ENCODE data around the gene PPIL1. TPM values are rescaled to one million over a fixed set of nuclear protein-coding genes. Genes with fewer than 3 reads are reported as not detected.

PPIL1 gene
- total RNA-seq, 1 donor from 2014 or later = 36.6 TPM

DNA sequence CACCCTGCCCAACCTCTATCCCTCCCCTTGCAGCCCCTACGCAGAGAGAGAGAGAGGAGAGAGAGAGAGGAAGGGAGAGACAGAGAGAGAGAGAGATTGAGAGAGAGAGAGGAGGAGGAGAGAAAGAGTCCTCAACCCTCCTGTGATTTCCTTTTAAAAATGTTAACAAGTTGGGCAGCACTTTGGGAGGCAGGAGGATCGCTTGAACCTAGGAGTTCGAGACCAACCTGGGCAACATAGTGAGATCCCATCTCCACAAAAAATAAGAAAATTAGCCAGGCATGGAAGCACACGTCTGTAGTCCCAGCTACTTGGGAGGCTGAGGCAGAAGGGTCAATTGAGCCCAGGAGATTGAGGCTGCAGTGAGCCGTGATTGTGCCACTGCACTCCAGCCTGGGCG, 65.4 kb downstream of the PPIL1 start:
- H3K36me3 Mint-ChIP-seq (ENCODE audit: low read depth, unreplicated experiment) = no peaks in the 10 kb centered on the region
- H3K9me3 Mint-ChIP-seq (ENCODE audit: unreplicated experiment) = no peaks in the 10 kb centered on the region
- Histone ChIP-seq H3K27ac (ENCODE audit: low read depth, low read length) (no peak overlapping the region), H3K9ac (ENCODE audit: low read length) (no peak overlapping the region), H3K4me1 (ENCODE audit: insufficient read depth, low read length) (no peaks in the 10 kb centered on the region), H3K9me3 (ENCODE audit: insufficient read depth, low read depth, low read length) (no peaks in the 10 kb centered on the region), H3K4me2 (ENCODE audit: low read length) (no peak overlapping the region), H4K20me1 (ENCODE audit: insufficient read depth, low read length) (no peaks in the 10 kb centered on the region), H3K27me3 (ENCODE audit: insufficient read depth, low read length) (peaks cover 15% of the 10 kb centered on the region), H3K79me2 (ENCODE audit: insufficient read depth, low read length) (no peaks in the 10 kb centered on the region), H3K4me3 (ENCODE audit: insufficient read depth, low read depth, low read length) (no peak overlapping the region), H2AFZ (ENCODE audit: low read depth, low read length) (no peak overlapping the region), H3K36me3 (ENCODE audit: insufficient read depth, low read length) (no peaks in the 10 kb centered on the region)
- H3K4me3 Mint-ChIP-seq (ENCODE audit: unreplicated experiment) = no peak overlapping the region
- no peak overlapping the region for H3K27ac Mint-ChIP-seq (ENCODE audit: unreplicated experiment)
- DNase-seq (ENCODE audit: low read depth) = no peak
- no peak for FAIRE-seq
- TF ChIP-seq EZH2 (IDR thresholded peaks at IDR 0.05; ENCODE audit: insufficient read depth, low read length) = no peak
- TF ChIP-seq, protein P1, sequence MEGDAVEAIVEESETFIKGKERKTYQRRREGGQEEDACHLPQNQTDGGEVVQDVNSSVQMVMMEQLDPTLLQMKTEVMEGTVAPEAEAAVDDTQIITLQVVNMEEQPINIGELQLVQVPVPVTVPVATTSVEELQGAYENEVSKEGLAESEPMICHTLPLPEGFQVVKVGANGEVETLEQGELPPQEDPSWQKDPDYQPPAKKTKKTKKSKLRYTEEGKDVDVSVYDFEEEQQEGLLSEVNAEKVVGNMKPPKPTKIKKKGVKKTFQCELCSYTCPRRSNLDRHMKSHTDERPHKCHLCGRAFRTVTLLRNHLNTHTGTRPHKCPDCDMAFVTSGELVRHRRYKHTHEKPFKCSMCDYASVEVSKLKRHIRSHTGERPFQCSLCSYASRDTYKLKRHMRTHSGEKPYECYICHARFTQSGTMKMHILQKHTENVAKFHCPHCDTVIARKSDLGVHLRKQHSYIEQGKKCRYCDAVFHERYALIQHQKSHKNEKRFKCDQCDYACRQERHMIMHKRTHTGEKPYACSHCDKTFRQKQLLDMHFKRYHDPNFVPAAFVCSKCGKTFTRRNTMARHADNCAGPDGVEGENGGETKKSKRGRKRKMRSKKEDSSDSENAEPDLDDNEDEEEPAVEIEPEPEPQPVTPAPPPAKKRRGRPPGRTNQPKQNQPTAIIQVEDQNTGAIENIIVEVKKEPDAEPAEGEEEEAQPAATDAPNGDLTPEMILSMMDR (IDR thresholded peaks at IDR 0.05; ENCODE audit: insufficient read depth, low read depth, low read length) = no peak
- peaks cover 68% of the 10 kb centered on the region for H3K27me3 Mint-ChIP-seq (ENCODE audit: low read depth, unreplicated experiment)
- peaks cover 5% of the 10 kb centered on the region for H3K4me1 Mint-ChIP-seq (ENCODE audit: low read depth, unreplicated experiment)

DNA sequence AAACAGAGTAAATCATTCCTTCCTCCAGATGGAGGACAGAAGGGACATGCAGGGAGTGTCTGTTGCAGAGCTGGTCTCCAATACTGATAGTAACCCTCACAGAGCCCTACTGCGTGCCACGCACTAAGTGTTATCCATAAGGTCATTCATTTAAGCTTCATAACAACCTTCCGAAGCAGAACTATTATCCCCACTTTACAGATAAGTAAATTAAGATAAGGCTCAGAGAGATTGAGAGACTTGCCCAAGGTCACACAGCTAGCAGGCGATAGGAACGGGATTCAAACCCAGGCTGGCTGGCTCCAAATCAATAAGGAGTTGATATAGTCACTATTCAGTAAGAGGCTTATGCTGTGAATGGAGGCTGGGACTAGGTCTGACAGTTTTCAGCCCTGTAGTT, 66.0 kb downstream of the PPIL1 start:
- Histone ChIP-seq H2AFZ (ENCODE audit: low read depth, low read length) (no peak overlapping the region), H3K27me3 (ENCODE audit: insufficient read depth, low read length) (peaks cover 15% of the 10 kb centered on the region), H3K9ac (ENCODE audit: low read length) (no peak overlapping the region), H3K4me3 (ENCODE audit: insufficient read depth, low read depth, low read length) (no peak overlapping the region), H3K79me2 (ENCODE audit: insufficient read depth, low read length) (no peaks in the 10 kb centered on the region), H3K4me1 (ENCODE audit: insufficient read depth, low read length) (no peaks in the 10 kb centered on the region), H3K36me3 (ENCODE audit: insufficient read depth, low read length) (no peaks in the 10 kb centered on the region), H3K9me3 (ENCODE audit: insufficient read depth, low read depth, low read length) (no peaks in the 10 kb centered on the region), H3K4me2 (ENCODE audit: low read length) (no peak overlapping the region), H3K27ac (ENCODE audit: low read depth, low read length) (no peak overlapping the region), H4K20me1 (ENCODE audit: insufficient read depth, low read length) (no peaks in the 10 kb centered on the region)
- Mint-ChIP-seq H3K27ac (ENCODE audit: unreplicated experiment) (no peak overlapping the region), H3K9me3 (ENCODE audit: unreplicated experiment) (no peaks in the 10 kb centered on the region), H3K36me3 (ENCODE audit: low read depth, unreplicated experiment) (no peaks in the 10 kb centered on the region), H3K4me3 (ENCODE audit: unreplicated experiment) (no peak overlapping the region), H3K4me1 (ENCODE audit: low read depth, unreplicated experiment) (peaks cover 5% of the 10 kb centered on the region), H3K27me3 (ENCODE audit: low read depth, unreplicated experiment) (peaks cover 63% of the 10 kb centered on the region)
- DNase-seq (ENCODE audit: low read depth) = no peak
- FAIRE-seq = no peak
- TF ChIP-seq EZH2 (IDR thresholded peaks at IDR 0.05; ENCODE audit: insufficient read depth, low read length) = no peak
- TF ChIP-seq, protein P1 (IDR thresholded peaks at IDR 0.05; ENCODE audit: insufficient read depth, low read depth, low read length) = no peak

DNA sequence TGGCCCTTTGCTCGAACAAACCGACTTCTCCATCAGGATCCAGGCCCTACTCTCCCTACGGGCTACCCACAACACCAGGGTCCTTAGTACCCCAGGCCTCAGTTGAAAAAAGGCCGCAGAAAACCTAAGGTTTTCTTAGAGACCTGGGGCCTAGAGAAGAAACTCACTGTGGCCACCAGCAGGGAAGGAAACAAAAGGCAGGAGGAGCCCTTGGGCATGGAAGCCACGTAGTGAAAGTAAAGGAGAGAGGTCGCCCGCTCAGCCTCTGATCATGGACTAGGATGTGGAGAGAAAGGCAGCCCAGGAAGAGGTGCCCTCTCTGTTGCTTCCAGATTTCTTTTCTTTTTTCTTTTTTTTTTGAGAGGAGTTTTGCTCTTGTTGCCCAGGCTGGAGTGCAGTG, 66.9 kb downstream of the PPIL1 start:
- no peak for DNase-seq (ENCODE audit: low read depth)
- no peaks in the 10 kb centered on the region for H4K20me1 ChIP-seq (ENCODE audit: insufficient read depth, low read length)
- Mint-ChIP-seq H3K36me3 (ENCODE audit: low read depth, unreplicated experiment) (no peaks in the 10 kb centered on the region), H3K27ac (ENCODE audit: unreplicated experiment) (no peak overlapping the region), H3K9me3 (ENCODE audit: unreplicated experiment) (no peaks in the 10 kb centered on the region), H3K27me3 (ENCODE audit: low read depth, unreplicated experiment) (peaks cover 65% of the 10 kb centered on the region), H3K4me1 (ENCODE audit: low read depth, unreplicated experiment) (peaks cover 5% of the 10 kb centered on the region), H3K4me3 (ENCODE audit: unreplicated experiment) (no peak overlapping the region)
- H3K9me3 ChIP-seq (ENCODE audit: insufficient read depth, low read depth, low read length) = no peaks in the 10 kb centered on the region
- no peaks in the 10 kb centered on the region for H3K79me2 ChIP-seq (ENCODE audit: insufficient read depth, low read length)
- FAIRE-seq = no peak
- no peaks in the 10 kb centered on the region for H3K4me1 ChIP-seq (ENCODE audit: insufficient read depth, low read length)
- H2AFZ ChIP-seq (ENCODE audit: low read depth, low read length) = no peak overlapping the region
- TF ChIP-seq EZH2 (IDR thresholded peaks at IDR 0.05; ENCODE audit: insufficient read depth, low read length) = no peak
- TF ChIP-seq, protein P1 (IDR thresholded peaks at IDR 0.05; ENCODE audit: insufficient read depth, low read depth, low read length) = no peak
- H3K36me3 ChIP-seq (ENCODE audit: insufficient read depth, low read length) = no peaks in the 10 kb centered on the region
- no peak overlapping the region for H3K4me2 ChIP-seq (ENCODE audit: low read length)
- no peak overlapping the region for H3K4me3 ChIP-seq (ENCODE audit: insufficient read depth, low read depth, low read length)
- H3K27me3 ChIP-seq (ENCODE audit: insufficient read depth, low read length) = peaks cover 15% of the 10 kb centered on the region
- no peak overlapping the region for H3K9ac ChIP-seq (ENCODE audit: low read length)
- H3K27ac ChIP-seq (ENCODE audit: low read depth, low read length) = no peak overlapping the region
